ENCODE results near the gene CLCN3. TPM values are rescaled to one million over a fixed set of nuclear protein-coding genes. Genes with fewer than 3 reads are reported as not detected.

The CLCN3 gene
- total and polyA plus RNA-seq, 9 of the 15 experiments (the other 6 are each of a cell fraction or from before 2014, with no cell fraction given): 12.7 to 60.6 (median 38.5) TPM

DNA sequence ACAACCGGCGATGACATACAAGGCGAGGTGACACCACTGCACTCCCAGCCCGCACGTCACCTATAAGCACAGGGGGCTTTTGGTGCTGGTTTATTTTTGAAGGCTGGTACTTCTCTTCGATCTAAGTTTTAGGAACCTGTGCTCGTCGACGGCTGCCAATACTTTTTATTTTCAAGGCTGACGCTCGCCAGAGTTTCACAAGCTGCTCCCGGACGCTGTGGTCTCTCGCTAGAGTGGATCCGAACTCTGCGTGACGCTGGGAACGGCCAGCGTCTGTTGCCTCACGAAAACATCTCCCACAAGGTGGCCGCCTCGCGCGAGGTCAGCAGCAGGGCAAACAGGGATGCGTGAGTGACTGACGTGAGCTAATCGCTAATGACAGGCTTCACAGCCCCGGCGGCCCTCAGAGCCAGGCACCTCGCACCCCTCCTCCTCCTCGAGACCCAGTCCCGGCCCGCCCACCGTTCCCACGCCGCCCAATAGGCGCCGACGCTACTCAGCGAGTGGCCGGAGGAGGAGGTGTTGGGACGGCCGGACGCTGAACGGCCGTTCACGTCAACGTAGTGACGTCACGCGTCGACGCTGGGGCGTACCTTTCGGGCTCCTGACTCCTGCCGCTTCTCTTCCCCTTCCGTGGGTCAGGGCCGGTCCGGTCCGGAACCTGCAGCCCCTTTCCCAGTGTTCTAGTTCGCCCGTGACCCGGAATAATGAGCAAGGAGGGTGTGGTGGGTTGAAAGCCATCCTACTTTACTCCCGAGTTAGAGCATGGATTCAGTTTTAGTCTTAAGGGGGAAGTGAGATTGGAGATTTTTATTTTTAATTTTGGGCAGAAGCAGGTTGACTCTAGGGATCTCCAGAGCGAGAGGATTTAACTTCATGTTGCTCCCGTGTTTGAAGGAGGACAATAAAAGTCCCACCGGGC is at the start of gene CLCN3 (continued):
- TF ChIP-seq ETS1 (conservative IDR thresholded peaks at IDR 0.05; ENCODE audit: control insufficient read depth, low read depth, low read length) (0 out of 2 replicates have a peak, but pooled peaks have one; percentile 28), SMARCE1 (IDR thresholded peaks at IDR 0.05) (no peak; the same call in 1 of the 2 replicates), FOXP1 (CRISPR knock-in tag; IDR thresholded peaks at IDR 0.05) (peak; percentile 67; the same call in 1 of the 2 replicates), NR2C2 (CRISPR knock-in tag; IDR thresholded peaks at IDR 0.05) (peak; percentile 76), NR2C2 (tag; IDR thresholded peaks at IDR 0.05) (peak; percentile 90), TAL1 (IDR thresholded peaks at IDR 0.05) (peak; percentile 40; the same call in 1 of the 2 replicates), SPI1 (IDR thresholded peaks at IDR 0.05; ENCODE audit: borderline replicate concordance, low read depth, low read length) (peak; percentile 56; the same call in 1 of the 2 replicates), HNRNPLL (IDR thresholded peaks at IDR 0.05; ENCODE audit: low read depth, low read length, poor library complexity, severe bottlenecking) (peak; percentile 76), CTCF (IDR thresholded peaks at IDR 0.05 in 2 of 3, conservative IDR thresholded peaks at IDR 0.05 in 1 of 3; ENCODE audit: insufficient read depth in 2 of 3, low read depth in 1 of 3, low read length in 3 of 3) (peak in 1 of 3 experiments; percentile 11; a peak in 1 of 6 replicates), ETV6 (IDR thresholded peaks at IDR 0.05; ENCODE audit: borderline replicate concordance in 1 of 2, low read depth in 2 of 2, low read length in 1 of 2) (peak in 1 of 2 experiments; percentile 46; a peak in 1 of 4 replicates), ETV6 (CRISPR knock-in tag; IDR thresholded peaks at IDR 0.05; ENCODE audit: borderline replicate concordance) (0 out of 2 replicates have a peak, but pooled peaks have one; percentile 41), HDAC1 (IDR thresholded peaks at IDR 0.05) (peak in 1 of 2 experiments; percentile 43; a peak in 1 of 4 replicates), RBFOX2 (IDR thresholded peaks at IDR 0.05; ENCODE audit: low read depth, low read length) (peak; percentile 96), NONO (IDR thresholded peaks at IDR 0.05; ENCODE audit: low read depth in 2 of 2, low read length in 1 of 2) (0 out of 4 replicates have a peak, but pooled peaks of 1 of the 2 experiments have one; percentile 1), FOS (IDR thresholded peaks at IDR 0.05; ENCODE audit: extremely low read depth, insufficient read length) (peak; percentile 49), ZKSCAN3 (CRISPR knock-in tag; IDR thresholded peaks at IDR 0.05) (no peak), CC2D1A (IDR thresholded peaks at IDR 0.05) (no peak), MTF1 (CRISPR knock-in tag; IDR thresholded peaks at IDR 0.05; ENCODE audit: borderline replicate concordance) (no peak), HOXB6 (CRISPR knock-in tag; IDR thresholded peaks at IDR 0.05; ENCODE audit: borderline replicate concordance) (peak; percentile 57; the same call in 1 of the 2 replicates), ETV1 (tag; conservative IDR thresholded peaks at IDR 0.05; ENCODE audit: low read depth) (peak; percentile 44; the same call in 1 of the 2 replicates), DPF2 (IDR thresholded peaks at IDR 0.05) (peak; percentile 39; the same call in 1 of the 2 replicates)
- TF ChIP-seq, protein P1, sequence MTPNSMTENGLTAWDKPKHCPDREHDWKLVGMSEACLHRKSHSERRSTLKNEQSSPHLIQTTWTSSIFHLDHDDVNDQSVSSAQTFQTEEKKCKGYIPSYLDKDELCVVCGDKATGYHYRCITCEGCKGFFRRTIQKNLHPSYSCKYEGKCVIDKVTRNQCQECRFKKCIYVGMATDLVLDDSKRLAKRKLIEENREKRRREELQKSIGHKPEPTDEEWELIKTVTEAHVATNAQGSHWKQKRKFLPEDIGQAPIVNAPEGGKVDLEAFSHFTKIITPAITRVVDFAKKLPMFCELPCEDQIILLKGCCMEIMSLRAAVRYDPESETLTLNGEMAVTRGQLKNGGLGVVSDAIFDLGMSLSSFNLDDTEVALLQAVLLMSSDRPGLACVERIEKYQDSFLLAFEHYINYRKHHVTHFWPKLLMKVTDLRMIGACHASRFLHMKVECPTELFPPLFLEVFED (CRISPR knock-in tag; conservative IDR thresholded peaks at IDR 0.05): 0 out of 2 replicates have a peak, but pooled peaks have one; percentile 10

Data from K562 (cell line).